SJSA1 (cell line): Measurements from ENCODE around the gene GUCY1A2. TPM values are rescaled to one million over a fixed set of nuclear protein-coding genes. Genes with fewer than 3 reads are reported as not detected.

Source experiments
- DNase-seq, 2 experiments: peaks; one replicate each; pipeline ENCODE4 v3.0.0-alpha.2; 2015 to 2020; ENCODE audit warnings: low spot score in 2 of 2, low read depth in 1 of 2
- H3K27ac ChIP-seq: fragments of 250-450 bp; sonication (Bioruptor Pico); 2 replicates; pipeline ENCODE4 v1.5.1; 2020; ENCODE audit warnings: mild to moderate bottlenecking, moderate library complexity
- H3K27me3 ChIP-seq: fragments of 250-450 bp; sonication (Bioruptor Pico); replicated peaks from 2 replicates; pipeline ENCODE4 v1.5.1; 2020; ENCODE audit warnings: mild to moderate bottlenecking, moderate library complexity
- H3K36me3 ChIP-seq: fragments of 250-450 bp; sonication (Bioruptor Pico); 2 replicates; pipeline ENCODE4 v1.5.1; 2020; ENCODE audit warnings: mild to moderate bottlenecking
- H3K4me1 ChIP-seq: fragments of 250-450 bp; sonication (Bioruptor Pico); replicated peaks from 2 replicates; pipeline ENCODE4 v1.6.1; 2021; ENCODE audit warnings: mild to moderate bottlenecking
- H3K4me3 ChIP-seq: fragments of 250-450 bp; sonication (Bioruptor Pico); 2 replicates; pipeline ENCODE4 v1.5.1; 2020; ENCODE audit warnings: mild to moderate bottlenecking
- H3K9me3 ChIP-seq: fragments of 250-450 bp; sonication (Bioruptor Pico); replicated peaks from 2 replicates; pipeline ENCODE4 v1.5.1; 2020; ENCODE audit warnings: mild to moderate bottlenecking
- total RNA-seq: library from RNA; depleted of rRNA; stranded (reverse); fragments of >200 nt; shearing (Covaris generic); gene quantifications from 2 replicates; pipeline ENCODE4 v1.2.3, GENCODE V29; 2014

Gene GUCY1A2
- total RNA-seq, 1 experiment from 2014 or later, result 0.11 TPM

DNA sequence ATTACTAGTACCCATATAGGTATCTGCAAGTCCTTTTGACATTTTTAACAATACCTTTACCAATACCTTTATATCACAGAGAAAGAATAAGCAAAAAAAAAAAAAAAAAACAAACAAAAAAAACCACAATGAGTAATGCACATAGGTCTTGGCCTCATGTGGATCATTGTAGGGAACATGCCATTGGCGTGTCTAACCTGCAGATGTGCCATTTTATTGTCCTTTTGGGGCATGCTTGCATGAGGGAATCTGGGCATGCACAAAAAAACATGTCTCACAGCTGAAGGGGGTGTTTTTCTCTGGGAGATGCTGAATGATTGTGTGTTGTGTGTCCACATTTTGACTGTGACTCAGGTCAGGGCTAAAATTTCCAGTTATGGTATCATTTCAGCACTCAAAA, 361.6 kb downstream of the GUCY1A2 start:
- no peaks in the 10 kb centered on the region for H3K4me1 ChIP-seq
- no peaks in the 10 kb centered on the region for H3K36me3 ChIP-seq
- H3K4me3 ChIP-seq, result no peak overlapping the region
- DNase-seq, result no peak
- no peak overlapping the region for H3K27ac ChIP-seq
- H3K27me3 ChIP-seq, result no peaks in the 10 kb centered on the region
- H3K9me3 ChIP-seq, result no peaks in the 10 kb centered on the region

DNA sequence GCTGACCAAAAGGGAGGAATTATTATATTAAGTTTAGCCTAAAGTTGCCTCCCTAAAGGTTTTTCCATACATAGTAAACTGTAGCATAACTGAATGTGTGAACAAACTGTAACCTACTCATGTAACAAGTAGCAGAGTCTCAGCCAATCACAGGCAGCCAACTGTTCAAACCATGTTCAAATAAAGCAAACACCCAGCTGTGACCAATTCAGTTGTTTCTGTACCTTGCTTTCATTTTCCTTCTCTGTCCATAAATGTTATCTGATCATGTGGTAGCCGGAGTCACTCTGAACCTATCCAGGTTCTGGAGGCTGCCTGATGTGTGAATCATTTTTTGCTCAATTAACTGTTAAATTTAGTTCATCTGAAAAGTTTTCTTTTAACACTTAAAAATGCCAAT, 373.5 kb downstream of the GUCY1A2 start:
- Histone ChIP-seq H3K27me3 (no peaks in the 10 kb centered on the region), H3K4me1 (no peaks in the 10 kb centered on the region), H3K36me3 (no peaks in the 10 kb centered on the region), H3K4me3 (no peak overlapping the region), H3K9me3 (no peaks in the 10 kb centered on the region), H3K27ac (no peak overlapping the region)
- no peak for DNase-seq

DNA sequence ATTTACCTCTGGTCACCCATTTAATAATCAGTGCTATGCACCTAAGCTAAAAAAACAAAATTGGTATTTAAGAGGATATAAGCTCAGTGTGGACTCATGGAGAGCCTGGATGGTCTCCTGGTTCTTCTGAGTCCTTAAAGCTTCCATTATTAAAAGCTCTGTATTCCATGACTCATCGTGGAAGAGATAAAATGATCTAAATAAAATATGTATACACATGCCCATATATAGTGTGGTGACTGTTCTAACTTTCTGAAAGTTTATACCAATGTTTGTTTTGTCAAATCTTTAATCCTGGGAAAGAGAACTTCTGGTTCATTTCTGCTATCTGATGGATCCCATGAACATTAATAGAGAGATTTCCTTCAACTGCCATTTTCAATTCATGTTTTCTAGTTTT, 375.9 kb downstream of the GUCY1A2 start:
- DNase-seq, result no peak
- Histone ChIP-seq H3K9me3 (no peaks in the 10 kb centered on the region), H3K36me3 (no peaks in the 10 kb centered on the region), H3K27me3 (no peaks in the 10 kb centered on the region), H3K4me1 (no peaks in the 10 kb centered on the region), H3K4me3 (no peak overlapping the region), H3K27ac (no peak overlapping the region)

DNA sequence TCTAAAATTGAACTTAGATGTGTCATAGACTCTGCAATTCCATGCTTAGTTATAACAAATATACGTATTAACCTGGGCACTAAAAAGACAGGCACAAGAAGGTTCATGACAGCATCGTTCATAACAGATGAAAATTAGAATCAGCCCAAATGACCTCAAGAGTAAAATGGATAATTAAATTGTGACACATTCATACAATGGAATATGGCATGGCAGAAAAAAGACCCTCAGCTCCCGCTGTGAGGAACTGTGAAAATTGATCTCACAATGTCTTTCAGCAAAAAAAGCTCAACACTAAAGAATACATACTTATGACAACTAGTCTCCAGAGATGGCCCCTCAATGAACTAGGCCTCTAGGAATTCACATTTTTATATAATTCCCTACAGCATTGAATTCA, 386.0 kb downstream of the GUCY1A2 start:
- no peaks in the 10 kb centered on the region for H3K36me3 ChIP-seq
- DNase-seq, result no peak
- H3K4me1 ChIP-seq, result no peaks in the 10 kb centered on the region
- H3K4me3 ChIP-seq, result no peak overlapping the region
- H3K9me3 ChIP-seq, result no peaks in the 10 kb centered on the region
- H3K27ac ChIP-seq, result no peak overlapping the region
- H3K27me3 ChIP-seq, result no peaks in the 10 kb centered on the region

DNA sequence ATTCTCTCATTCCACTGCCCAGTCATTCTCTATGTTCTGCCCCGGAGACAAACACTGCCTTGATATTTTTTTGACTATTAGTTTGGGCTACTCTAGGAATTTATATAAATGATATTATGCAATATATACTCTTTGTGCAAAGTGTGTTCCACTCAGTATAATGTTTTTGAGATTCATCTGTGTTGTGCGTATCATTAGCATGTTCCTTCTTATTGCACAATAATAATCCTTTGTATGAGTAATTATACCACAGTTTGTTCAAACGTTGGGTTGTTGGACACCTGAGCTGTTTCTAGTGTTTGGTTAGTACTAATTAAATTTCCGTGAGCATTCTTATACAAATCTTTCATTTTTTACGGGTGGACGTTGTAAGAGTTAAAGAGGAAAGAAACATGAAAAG, 390.6 kb downstream of the GUCY1A2 start:
- no peaks in the 10 kb centered on the region for H3K9me3 ChIP-seq
- H3K4me3 ChIP-seq, result no peak overlapping the region
- no peak for DNase-seq
- no peaks in the 10 kb centered on the region for H3K36me3 ChIP-seq
- H3K4me1 ChIP-seq, result no peaks in the 10 kb centered on the region
- H3K27ac ChIP-seq, result no peak overlapping the region
- H3K27me3 ChIP-seq, result no peaks in the 10 kb centered on the region

DNA sequence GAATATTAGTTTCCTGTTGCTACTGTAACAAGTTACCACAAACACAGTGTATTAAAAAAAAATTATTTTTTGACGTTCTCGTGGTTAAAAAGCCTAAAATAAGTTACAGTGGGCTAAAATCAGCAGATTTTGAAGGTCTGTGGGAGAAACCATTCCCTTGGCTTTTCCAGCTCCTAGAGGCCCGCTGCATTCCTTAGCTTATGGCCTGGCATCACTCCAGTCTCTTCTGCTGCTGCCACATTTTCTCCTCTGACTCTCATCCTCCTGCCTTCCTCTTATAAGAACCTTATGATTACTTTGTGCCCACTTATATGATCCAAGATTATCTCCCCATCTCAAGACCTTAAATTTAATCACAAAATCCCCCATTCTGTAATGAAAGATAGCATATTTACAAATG, 392.7 kb downstream of the GUCY1A2 start:
- H3K9me3 ChIP-seq, result no peaks in the 10 kb centered on the region
- no peaks in the 10 kb centered on the region for H3K27me3 ChIP-seq
- no peak overlapping the region for H3K27ac ChIP-seq
- DNase-seq, result no peak
- H3K4me1 ChIP-seq, result no peaks in the 10 kb centered on the region
- no peak overlapping the region for H3K4me3 ChIP-seq
- no peaks in the 10 kb centered on the region for H3K36me3 ChIP-seq

DNA sequence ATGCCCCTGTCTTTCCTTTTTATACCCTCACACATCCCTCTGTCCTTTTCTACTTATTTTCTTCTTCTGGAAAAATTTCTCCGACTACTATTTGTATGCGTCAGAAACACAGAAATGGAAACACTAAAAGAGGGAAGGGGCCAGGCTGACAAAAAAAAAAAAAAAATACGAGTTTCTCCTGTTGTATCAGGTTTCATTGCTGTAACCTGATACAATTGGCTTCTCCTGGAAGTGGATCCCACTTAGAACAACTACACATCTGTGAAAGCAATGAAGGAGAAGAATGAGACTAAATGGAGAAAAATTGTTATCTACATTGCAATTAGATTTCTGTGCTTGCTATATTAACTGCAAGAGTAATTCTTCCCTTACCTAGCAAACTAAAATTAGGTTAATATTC, 393.9 kb downstream of the GUCY1A2 start:
- Histone ChIP-seq H3K4me1 (no peaks in the 10 kb centered on the region), H3K4me3 (no peak overlapping the region), H3K36me3 (no peaks in the 10 kb centered on the region), H3K27me3 (no peaks in the 10 kb centered on the region), H3K9me3 (no peaks in the 10 kb centered on the region), H3K27ac (no peak overlapping the region)
- DNase-seq, result no peak
